Fibroblast of the aortic adventitia (primary cell): Measurements from ENCODE around the gene SLC7A10. TPM values are rescaled to one million over a fixed set of nuclear protein-coding genes. Genes with fewer than 3 reads are reported as not detected.

ENCODE experiments used
- DNase-seq: peaks from one replicate; pipeline ENCODE4 v3.0.0-alpha.2; 2010; ENCODE audit warnings: low read depth
- H3K4me3 ChIP-seq: 2 replicates; pipeline ENCODE4 v1.5.1; 2011; ENCODE audit warnings: low read depth, mild to moderate bottlenecking, control low read depth, low read length, moderate library complexity
- CTCF ChIP-seq: IDR thresholded peaks from 2 replicates; pipeline ENCODE4 v1.5.1; 2011; ENCODE audit warnings: mild to moderate bottlenecking, low read length, control low read depth, inconsistent platforms; ENCODE audit not compliant: insufficient read depth
- total RNA-seq: library from RNA; depleted of rRNA; stranded (reverse); fragments of >200 nt; gene quantifications from 2 replicates; pipeline ENCODE4 v1.2.3, GENCODE V29; 2012; ENCODE audit warnings: low replicate concordance

SLC7A10 gene
- total RNA-seq, 1 donor, result not detected

- no peak overlapping the region for H3K4me3 ChIP-seq
- no peak for DNase-seq
- TF ChIP-seq CTCF, result no peak
Observed at GRCh38 chr19:33202546-33203507, 22.8 kb downstream of the SLC7A10 start.

GRCh38 chr19:33201886-33202545, 23.6 kb downstream of the SLC7A10 start:
- DNase-seq, result no peak
- TF ChIP-seq CTCF, result no peak
- no peak overlapping the region for H3K4me3 ChIP-seq

- DNase-seq, result no peak
- H3K4me3 ChIP-seq, result no peak overlapping the region
- no peak for TF ChIP-seq CTCF
Observed at GRCh38 chr19:33201473-33201872, 24.2 kb downstream of the SLC7A10 start.

- no peak for DNase-seq
- H3K4me3 ChIP-seq, result no peak overlapping the region
- no peak for TF ChIP-seq CTCF
Observed at GRCh38 chr19:33199441-33200265, 26.0 kb downstream of the SLC7A10 start.

GRCh38 chr19:33198169-33198568, 27.5 kb downstream of the SLC7A10 start:
- DNase-seq, result no peak
- TF ChIP-seq CTCF, result no peak
- no peak overlapping the region for H3K4me3 ChIP-seq

- DNase-seq, result no peak
- no peak overlapping the region for H3K4me3 ChIP-seq
- TF ChIP-seq CTCF, result no peak
Observed at GRCh38 chr19:33197591-33198000, 28.1 kb downstream of the SLC7A10 start.
